Activated CD8-positive, alpha-beta T cell treated with anti-CD3 and anti-CD28 coated beads for 36 hours (primary cell): ENCODE results near the gene UROC1. TPM values are rescaled to one million over a fixed set of nuclear protein-coding genes. Genes with fewer than 3 reads are reported as not detected.

ENCODE experiments used
- ATAC-seq: fragments of 200-7000 bp; cut with Tn5 transposase; one replicate; pipeline ENCODE4 v1.10.0; 2021; ENCODE audit warnings: mild to moderate bottlenecking, moderate library complexity
- CTCF ChIA-PET: fragments of 350-600 bp; sonication (Branson Sonifier 250); formaldehyde crosslinking; loops from one replicate; lab custom pipeline; 2021; ENCODE audit warnings: antibody characterized with exemption; lab: Charles Lee
- POLR2A ChIA-PET: fragments of 350-600 bp; sonication (Branson Sonifier 250); formaldehyde crosslinking; loops from one replicate; lab custom pipeline; 2021; ENCODE audit warnings: antibody characterized with exemption; lab: Charles Lee
- DNase-seq: peaks from one replicate; pipeline ENCODE4 v3.0.0-alpha.2; 2020
- H3K27ac Mint-ChIP-seq: one replicate; pipeline ENCODE4 v1.8.0; 2021; ENCODE audit warnings: mild to moderate bottlenecking, mixed read lengths
- H3K27me3 Mint-ChIP-seq: one replicate; pipeline ENCODE4 v1.8.0; 2021; ENCODE audit warnings: mixed read lengths
- H3K36me3 Mint-ChIP-seq: one replicate; pipeline ENCODE4 v1.8.0; 2021; ENCODE audit warnings: low read depth, mixed read lengths
- H3K4me1 Mint-ChIP-seq: one replicate; pipeline ENCODE4 v1.8.0; 2021; ENCODE audit warnings: low read depth, mixed read lengths
- H3K4me3 Mint-ChIP-seq: one replicate; pipeline ENCODE4 v1.8.0; 2021; ENCODE audit warnings: mild to moderate bottlenecking, moderate library complexity, mixed read lengths
- H3K9me3 Mint-ChIP-seq: one replicate; pipeline ENCODE4 v1.8.0; 2021; ENCODE audit warnings: mixed read lengths
- CTCF ChIP-seq: fragments of 200-600 bp; IDR thresholded peaks from one replicate; pipeline ENCODE4 v1.8.0; 2022; ENCODE audit warnings: antibody characterized with exemption, mild to moderate bottlenecking
- intact Hi-C: fragments of 100-400 bp; cut with micrococcal nuclease; formaldehyde crosslinking; loops from one replicate; pipeline ENCODE4 v1.10.0; 2022
- total RNA-seq, 2 experiments: library from RNA; stranded (reverse); gene quantifications; one replicate each; pipeline ENCODE4 v1.2.3, GENCODE V29; 2021

The UROC1 gene
- total RNA-seq, 2 experiments from 2014 or later = not detected

- no peak overlapping the region for H3K4me3 Mint-ChIP-seq
- intact Hi-C loops = no loop called here
- no peaks in the 10 kb centered on the region for H3K36me3 Mint-ChIP-seq
- DNase-seq (no peak), ATAC-seq (no peak)
- peaks cover under 1% of the 10 kb centered on the region for H3K4me1 Mint-ChIP-seq
- ChIA-PET CTCF (no interaction called here), POLR2A (no interaction called here)
- no peak overlapping the region for H3K27ac Mint-ChIP-seq
- no peaks in the 10 kb centered on the region for H3K27me3 Mint-ChIP-seq
- no peak for TF ChIP-seq CTCF
- H3K9me3 Mint-ChIP-seq = no peaks in the 10 kb centered on the region
Observed at GRCh38 chr3:126546013-126546412, 28.4 kb upstream of the UROC1 start.

- CTCF ChIA-PET = no interaction called here
- no peak overlapping the region for H3K4me3 Mint-ChIP-seq
- H3K4me1 Mint-ChIP-seq = peaks cover 2% of the 10 kb centered on the region
- POLR2A ChIA-PET = interaction anchor here (0.6 kb wide), 1 partner anchor 151 kb away, joined by 3 read pairs; the partner anchor contains the start of gene CFAP100
- DNase-seq (no peak), ATAC-seq (no peak)
- H3K27me3 Mint-ChIP-seq = no peaks in the 10 kb centered on the region
- no peak overlapping the region for H3K27ac Mint-ChIP-seq
- TF ChIP-seq CTCF = no peak
- no peaks in the 10 kb centered on the region for H3K36me3 Mint-ChIP-seq
- H3K9me3 Mint-ChIP-seq = no peaks in the 10 kb centered on the region
- intact Hi-C loops = no loop called here
Observed at GRCh38 chr3:126545544-126545943, 28.0 kb upstream of the UROC1 start.

- ATAC-seq (no peak), DNase-seq (no peak)
- intact Hi-C loops = no loop called here
- H3K27me3 Mint-ChIP-seq = no peaks in the 10 kb centered on the region
- ChIA-PET CTCF (no interaction called here), POLR2A (interaction anchor here (0.6 kb wide), 1 partner anchor 150 kb away, joined by 3 read pairs; the partner anchor contains the start of gene CFAP100)
- H3K9me3 Mint-ChIP-seq = no peaks in the 10 kb centered on the region
- H3K36me3 Mint-ChIP-seq = no peaks in the 10 kb centered on the region
- no peak overlapping the region for H3K27ac Mint-ChIP-seq
- no peak for TF ChIP-seq CTCF
- H3K4me1 Mint-ChIP-seq = peaks cover 2% of the 10 kb centered on the region
- no peak overlapping the region for H3K4me3 Mint-ChIP-seq
Observed at GRCh38 chr3:126544596-126545281, 27.2 kb upstream of the UROC1 start.

- DNase-seq (no peak), ATAC-seq (no peak)
- ChIA-PET POLR2A (no interaction called here), CTCF (interaction anchor here (0.8 kb wide), 1 partner anchor 21 kb away, joined by 3 read pairs; no protein-coding TSS in a partner anchor)
- peaks cover 2% of the 10 kb centered on the region for H3K4me1 Mint-ChIP-seq
- TF ChIP-seq CTCF = no peak
- H3K36me3 Mint-ChIP-seq = no peaks in the 10 kb centered on the region
- no peak overlapping the region for H3K4me3 Mint-ChIP-seq
- H3K27ac Mint-ChIP-seq = no peak overlapping the region
- intact Hi-C loops = no loop called here
- no peaks in the 10 kb centered on the region for H3K9me3 Mint-ChIP-seq
- H3K27me3 Mint-ChIP-seq = no peaks in the 10 kb centered on the region
Observed at GRCh38 chr3:126543457-126544061, 26.0 kb upstream of the UROC1 start.
